GM18867 (cell line): ENCODE measurements around the gene GNRH2.
"Not testable (repeated sequence)": the region's sequence is repeated elsewhere in the genome, so short reads cannot be mapped to it uniquely, and the experiment has no call there.

ENCODE experiments used
- ATAC-seq: cut with Tn5 transposase; IDR thresholded peaks from one replicate; pipeline ENCODE4 v1.9.1; 2021; ENCODE audit warnings: mild to moderate bottlenecking, moderate library complexity; ENCODE audit not compliant: unreplicated experiment

The GNRH2 gene

DNA sequence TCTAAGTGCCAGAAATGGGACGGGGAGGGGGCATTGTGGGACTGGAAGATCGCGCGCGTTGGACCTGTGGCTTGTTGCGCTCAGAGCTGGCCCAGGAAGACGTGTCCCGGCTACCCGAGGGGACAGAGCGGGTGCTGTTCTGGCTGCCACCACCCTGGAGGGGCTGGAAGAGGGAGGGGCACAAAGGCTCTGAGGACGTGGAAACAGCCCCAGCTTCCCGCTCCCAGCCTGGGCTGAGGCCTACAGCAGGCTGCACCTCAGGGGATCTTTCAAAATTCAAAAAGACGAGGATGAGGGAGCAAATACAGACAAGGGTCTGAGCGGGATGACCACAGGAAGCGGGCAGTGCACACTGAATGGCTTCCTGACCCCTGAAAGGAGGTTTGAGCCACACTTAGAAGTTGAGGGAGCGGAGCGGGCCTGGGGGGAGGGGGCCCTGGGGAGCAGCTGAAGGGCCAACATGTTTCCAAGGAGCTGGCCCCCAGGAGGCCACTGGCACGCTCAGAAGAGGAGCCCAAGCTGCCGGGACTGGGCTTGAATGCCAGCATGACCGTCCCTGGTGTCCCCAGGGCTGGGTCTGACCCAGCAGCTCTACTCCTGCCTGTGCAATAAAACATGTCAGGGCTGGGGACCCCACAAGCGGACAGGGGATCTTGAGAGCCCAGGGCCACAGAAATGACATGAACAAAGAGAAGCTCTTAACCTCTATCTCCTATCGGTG is 29.3 kb downstream of the GNRH2 start:
- ATAC-seq: no peak

DNA sequence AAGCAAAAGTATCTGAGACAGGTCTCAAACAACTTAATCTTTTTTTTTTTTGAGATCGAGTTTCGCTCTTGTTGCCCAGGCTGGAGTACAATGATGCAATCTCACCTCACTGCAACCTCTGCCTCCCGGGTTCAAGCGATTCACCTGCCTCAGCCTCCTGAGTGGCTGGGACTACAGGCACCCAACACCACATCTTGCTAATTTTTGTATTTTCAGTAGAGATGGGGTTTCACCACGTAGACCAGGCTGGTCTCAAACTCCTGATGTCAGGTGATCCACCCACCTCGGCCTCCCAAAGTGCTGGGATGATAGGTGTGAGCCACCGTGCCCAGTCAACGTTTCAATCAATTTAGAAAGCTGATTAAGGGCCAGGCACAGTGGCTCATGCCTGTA is 29.8 kb downstream of the GNRH2 start:
- ATAC-seq: not testable (repeated sequence)

DNA sequence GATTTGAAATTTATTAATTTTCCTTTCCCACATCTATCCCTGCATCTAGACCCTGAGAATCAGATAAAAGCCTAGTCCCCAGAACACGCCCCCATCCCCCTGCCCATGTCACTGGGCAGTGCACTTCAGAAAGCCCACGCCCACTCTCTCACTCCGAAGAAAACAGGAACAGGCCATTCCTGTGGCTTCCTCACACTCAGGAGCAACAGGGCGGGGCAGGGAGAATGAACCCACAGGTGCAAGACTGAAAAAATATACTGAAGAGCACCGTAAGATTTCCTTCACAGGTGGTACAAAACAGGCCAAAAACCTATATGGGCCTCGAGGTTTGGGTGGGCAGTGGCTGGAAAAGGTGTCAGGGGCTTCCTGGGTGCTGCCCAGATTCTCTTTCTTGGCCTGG is 31.4 kb downstream of the GNRH2 start:
- no peak for ATAC-seq

DNA sequence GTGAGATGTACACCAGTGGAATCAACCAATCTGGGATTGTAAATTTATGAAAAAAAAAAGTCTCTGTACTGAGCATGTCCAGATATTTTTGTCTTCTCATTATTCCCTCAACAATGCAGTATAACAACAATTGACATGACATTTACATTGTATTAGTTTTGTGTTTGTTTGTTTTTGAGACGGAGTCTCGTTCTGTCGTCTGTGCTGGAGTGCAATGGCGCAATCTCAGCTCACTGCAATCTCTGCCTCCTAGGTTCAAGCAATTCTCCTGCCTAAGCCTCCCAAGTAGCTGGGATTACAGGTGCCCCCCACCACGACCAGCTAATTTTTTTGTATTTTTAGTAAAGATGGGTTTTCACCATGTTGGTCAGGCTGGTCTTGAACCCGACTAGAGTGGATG is 31.9 kb downstream of the GNRH2 start:
- not testable (repeated sequence) for ATAC-seq

DNA sequence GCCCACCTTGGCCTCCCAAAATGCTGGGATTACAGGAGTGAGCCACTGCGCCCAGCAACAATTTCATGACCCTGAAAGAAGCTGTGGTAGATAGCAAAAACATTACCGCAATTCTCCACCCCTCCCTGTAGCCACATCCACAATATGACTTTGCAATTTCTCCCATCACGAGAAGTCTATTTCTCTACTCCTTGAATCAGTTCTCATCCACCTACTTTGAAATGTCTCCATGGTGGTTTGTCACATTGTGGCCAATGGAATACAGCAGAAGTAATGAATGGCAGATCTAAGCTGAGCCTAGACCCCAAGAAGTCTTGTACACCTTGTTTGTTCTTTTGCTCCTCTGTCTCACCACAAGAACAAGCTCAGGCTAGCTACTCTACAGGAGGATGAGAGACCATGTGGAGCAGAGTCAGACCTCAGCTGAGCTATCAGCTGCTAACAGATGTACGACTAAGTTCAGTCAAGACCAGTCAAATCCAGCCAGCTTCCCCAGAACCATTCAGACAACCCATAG is 34.3 kb downstream of the GNRH2 start:
- ATAC-seq: no peak

DNA sequence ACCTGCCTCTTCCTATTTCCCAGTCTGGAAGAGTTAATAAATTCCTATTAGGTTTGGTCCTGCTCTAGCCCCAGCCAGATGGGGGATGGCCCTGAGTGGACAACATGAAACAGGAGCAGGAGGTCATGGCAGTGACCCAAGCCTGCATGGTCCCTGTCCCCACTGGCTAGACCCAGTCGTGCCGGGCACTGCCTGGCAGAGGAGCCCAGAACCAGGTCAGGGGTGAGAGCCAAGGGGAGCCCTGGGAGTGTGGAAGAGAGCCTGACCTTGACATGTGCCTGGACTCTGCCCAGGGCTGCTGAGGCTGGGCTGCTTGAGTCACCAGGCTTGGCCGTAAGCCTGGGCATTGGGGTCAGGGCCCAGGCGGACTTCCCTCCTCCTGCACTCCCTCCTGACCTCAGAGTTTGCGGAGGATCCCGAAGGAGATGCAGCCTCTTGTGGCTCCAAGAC is 37.5 kb downstream of the GNRH2 start:
- no peak for ATAC-seq

DNA sequence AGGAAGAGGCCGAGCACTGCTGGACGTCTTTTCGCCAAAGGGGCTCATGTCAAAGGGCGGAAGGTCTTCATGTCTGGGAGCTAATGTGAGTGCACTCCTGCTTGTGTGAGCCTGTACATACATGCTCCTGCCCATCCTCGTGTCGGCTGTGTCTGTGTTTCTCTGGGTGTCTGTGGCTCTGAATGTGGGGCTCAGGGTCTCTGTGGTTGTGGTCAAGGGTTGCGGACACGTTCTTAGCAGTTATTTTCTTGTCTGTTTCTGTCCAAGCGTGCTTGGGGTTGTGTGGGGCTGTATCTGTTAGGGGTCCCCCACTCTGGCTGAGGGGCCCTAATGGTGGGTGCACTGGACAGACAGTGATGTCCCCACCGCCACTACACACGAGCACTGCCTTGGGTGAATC is 38.2 kb downstream of the GNRH2 start:
- ATAC-seq: no peak

DNA sequence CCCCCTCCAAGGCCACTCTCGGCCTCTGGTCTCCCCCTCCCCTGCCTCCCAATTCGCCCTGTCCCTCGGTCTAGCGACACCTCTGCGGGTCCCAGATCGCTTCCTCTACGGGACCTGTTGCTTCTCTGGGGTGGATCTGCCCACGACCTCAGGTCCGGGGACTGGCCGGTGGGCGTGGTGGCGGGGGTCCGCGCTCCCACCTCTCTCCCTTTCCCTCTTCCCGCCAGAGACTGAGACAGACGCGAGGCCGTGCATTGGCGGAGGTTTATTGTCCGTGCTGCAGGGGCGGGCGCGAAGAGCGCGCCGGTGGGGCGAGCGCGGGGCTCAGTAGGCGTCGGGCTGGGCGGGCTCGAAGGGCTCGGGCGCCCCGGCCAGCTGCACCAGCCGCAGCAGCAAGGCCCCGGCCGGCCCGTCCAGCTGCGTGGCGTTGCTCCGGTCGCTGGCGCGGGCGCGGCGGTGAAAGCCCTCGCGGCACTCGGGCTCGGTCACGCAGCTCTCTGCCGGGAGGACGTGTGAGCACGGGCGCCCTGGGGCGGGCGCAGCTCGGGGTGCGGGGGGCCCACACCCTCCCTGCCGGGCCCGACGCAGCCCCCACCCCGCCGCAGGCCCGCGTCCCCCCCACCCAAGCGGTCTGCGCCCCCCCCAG is 39.0 kb downstream of the GNRH2 start:
- no peak for ATAC-seq

DNA sequence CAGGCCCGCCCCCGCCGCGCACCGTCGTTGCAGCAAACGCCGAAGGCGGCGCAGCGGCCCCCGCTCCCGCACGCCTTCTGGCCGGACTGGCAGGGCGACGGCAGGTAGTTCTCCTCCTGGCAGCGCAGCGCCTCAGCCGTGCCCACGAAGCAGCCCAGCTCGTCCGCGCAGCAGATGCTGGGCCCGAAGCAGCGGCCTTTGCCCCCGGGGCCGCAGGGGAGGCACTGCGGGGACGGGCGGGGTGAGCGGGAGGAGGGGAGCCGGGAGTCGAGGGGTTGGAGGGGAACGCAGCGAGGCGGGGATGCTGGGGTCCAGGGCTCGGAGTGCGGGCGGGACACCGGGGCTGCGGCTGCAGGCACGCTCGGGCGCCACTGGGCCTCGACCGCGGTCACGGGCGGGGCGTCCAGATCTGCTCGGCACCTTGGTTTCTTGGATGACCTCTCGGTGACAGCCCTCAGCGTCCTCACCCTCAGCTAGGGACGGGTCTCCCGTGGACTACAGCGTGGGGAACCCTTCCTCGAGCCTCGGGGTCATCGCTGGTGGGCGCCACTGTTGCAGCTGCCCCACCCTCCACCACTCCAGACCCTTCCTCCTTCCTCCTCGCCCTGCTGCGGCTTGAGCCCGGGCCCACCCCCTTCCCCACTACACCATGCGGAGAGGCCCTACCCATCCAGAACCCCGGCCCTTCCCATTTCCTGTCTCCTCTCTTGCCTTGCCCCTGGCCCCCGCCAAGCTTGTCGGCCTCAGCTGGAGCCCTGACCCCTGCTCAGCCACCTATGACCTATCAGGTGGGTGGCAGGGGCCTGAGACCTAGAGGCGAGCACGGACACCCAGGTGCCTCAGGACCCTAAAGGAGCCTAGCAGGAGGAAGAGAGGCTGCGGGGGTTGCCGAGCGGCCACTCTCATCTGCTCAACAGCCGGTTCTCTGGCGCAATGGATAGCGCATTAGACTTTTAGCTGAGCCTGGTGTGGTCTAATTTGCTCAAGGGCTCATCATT is 39.8 kb downstream of the GNRH2 start:
- ATAC-seq: no peak

DNA sequence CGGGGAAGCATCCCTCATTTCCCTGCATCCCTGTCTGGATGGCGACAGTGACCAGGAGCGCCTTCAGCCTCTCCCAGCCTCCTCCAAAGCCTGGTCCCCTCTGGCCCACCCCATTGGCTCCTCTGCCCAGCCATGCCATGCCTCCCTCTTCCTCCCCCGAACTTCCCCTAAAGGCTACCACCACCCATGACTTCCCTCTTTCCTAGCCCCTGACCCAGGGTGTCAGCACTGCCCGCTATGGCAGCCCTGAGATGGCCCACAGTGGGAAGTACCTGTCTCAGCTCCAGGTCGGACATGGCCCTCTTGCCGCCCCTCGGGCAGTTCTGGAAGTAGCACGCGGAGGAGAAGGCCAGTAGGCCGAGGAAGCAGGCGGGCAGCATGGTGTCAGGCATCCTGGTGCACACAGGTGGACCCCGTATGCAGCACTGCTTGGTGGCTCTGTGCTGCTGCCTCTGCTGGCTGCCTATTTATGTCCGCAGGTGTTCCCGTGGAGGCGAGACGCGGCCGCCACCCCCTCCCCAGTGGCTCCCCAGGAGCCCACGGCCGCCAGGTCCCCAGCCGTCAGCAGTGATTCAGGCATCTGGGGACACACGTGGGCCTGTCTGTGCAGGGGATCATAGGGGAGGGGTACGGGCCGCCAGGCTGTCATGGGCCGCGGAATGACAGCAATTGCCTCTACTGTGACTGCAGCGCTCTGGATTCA is 41.0 kb downstream of the GNRH2 start, which contains the start of gene AVP:
TSS of gene AVP (minus strand) at position 442 of the 703 bp plus-strand sequence. CDS start at position 392, 50 bp downstream.
- no peak for ATAC-seq

DNA sequence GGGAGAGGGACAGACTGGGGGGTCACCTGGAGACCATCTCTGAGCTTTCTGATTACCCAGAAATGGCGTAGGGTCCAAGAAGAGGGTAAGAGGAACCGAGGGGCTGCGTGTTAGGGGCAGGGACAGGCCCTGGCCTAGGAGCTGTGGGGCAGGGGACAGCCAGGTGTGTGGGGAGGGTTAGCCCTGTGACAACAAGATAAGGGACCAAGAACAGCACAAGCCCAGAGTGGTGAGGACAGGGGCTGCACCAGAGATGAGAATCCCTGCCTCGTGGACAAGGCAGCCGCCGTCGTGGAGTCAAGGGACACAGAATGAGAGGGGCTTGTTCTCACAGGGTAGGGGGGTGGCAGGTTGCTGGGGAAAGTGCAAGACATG is 41.6 kb downstream of the GNRH2 start:
- ATAC-seq: no peak

DNA sequence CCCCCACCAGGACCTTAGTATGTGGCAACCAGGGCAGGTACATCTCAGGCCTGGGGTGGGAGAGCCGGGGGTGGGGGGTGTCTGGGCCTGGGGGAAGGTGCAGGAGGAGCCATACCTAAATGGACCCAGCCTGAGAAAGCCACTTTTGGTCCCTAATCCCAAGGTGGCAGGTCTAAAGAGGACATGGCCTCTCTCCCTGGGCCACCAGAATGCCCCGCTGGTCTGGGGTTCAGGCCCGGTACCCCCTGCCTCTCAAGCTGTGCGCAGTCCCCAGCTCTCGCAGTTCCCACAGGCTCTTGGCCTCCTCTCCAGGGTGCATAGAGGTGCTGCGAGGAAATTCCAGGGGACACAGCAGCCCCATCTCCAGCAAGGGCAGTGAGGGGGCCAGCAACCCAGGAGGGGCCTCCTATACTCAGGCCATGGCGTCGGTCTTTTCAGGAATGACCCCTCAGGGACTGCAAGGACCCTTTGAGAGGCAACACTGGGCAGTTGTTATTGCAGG is 42.2 kb downstream of the GNRH2 start:
- no peak for ATAC-seq

DNA sequence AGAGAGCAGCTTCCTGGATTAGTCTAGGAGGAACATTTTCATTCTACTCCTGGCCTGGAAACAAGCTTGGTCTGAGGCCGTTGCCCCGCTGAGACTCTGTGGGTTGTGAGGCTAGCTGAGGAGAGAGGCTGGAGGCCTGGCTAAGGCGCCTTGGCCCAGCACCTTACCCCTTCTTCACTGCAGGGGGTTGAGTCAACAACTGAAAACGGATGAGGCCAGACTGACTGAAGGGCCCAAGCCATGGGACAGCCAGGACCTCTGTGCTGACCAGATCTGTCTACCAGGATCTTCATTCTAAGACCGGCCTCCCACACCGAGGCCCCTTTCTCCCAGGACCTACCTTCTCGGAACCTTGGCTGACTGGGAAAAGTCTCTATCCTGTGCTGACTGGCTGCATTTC is 44.6 kb downstream of the GNRH2 start:
- no peak for ATAC-seq

DNA sequence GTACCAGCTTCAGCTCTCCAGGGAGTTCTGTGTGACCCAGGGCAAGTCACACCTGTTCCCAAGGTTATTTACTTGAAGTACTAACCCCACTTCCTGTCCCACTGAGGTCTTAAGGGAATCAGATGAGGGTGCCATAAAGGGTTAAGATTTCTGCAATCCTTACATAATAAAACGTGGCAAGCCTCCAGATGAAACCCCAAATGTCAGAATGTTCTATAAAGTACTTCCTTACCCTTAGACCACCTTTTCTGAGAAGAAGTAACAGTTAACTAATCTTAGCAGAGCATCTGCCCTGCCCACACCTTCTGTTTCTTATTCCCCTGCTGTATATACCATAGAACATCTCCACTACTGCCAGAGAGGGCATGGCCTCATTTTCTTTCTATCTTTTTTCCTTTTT is 47.1 kb downstream of the GNRH2 start:
- no peak for ATAC-seq

DNA sequence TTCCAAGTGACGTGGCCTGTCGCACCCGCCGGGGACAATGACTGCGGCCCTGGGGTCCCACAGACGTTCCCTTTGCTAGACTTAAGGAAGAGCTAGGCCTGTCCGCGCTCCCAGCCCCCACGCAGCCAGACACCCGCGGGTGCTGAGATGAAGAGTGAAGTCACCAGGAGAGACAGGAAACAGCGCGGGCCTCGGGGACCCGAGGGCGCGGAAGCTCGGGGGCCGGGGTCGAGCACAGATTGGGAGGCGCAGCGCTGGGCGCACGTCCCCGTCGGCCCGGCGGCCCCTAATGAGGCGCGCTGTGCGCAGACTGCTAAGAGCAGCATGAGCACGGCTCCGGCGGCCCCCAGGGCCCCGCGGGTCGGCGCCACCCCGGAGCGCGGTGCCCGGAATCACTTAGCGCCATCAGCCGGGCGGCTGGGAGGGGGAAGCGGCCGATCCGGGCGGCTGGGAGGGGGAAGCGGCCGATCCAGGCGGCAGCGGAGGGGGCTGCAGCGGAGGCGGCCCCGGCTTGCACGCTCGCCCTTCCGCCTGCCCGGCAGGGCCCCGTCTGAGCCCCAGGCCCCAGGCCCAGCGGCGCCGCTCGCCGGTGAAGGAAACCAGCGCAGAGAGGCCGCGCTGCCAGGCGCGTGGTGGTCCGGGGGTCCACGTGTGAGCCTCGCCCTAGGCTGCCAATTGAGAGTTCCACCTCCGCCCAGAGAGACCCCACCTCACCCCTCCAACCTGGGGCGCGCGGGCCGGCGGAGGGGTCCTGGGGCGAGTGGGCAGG is 49.4 kb downstream of the GNRH2 start:
- ATAC-seq: no peak

DNA sequence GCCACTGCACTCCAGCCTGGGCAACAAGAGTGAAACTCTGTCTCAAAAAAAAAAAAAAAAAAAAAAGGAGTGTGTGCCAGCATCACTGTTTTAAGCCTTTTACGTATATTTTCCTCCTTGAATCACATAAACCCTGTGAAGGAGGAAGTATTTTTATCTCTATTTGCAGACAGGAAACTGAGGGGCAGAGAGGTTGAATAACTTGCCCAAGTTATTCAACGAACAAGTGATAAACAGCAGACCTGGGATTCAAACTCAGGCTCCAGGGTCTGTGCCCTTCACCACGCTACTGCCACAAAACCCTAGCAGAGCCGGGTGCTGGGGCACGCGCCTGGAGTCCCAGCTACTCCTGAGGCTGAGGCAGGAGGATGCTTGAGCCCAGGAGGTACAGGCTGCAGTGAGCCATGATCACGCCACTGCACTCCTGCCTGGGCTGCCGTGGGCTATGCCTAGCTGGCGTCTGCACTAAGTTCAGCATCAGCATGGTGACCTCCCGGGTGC is 50.5 kb downstream of the GNRH2 start:
- no peak for ATAC-seq

DNA sequence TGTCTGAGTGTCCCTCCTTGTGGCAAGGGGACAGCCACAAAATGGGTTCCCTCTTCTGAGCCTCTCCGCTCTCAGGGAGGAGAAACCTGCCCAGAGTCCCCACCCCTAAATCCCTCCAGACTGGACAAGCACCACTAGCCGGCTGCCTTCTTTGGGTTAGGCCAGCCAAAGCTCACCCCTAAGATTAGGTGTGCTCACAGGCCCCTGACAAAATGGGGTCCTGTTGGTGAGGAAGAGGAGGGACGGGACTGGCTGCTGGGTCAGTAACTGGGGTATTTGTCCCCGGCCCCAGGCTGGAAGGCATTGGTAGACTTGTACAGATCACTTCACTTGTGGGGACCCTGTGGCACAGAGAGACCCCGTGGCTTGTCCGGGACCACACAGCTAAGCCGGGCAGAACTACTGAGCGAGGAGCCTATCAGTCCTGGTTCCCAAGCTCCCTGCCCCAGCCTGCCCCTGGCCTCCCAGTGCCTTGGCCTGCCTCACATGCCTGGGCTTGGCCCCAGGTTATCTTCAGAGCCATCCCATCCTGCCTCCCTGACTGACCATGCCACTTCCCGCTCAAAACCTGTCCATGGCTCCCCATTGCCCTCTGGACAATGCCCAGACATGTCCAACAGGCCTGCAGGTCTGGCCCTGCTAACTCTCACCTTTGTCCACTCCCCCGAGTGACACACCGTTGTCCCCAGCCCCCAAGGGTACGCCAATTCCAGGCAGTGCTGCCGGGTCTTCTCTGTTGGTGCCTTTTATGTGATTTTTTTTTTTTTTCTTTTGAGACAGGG is 51.6 kb downstream of the GNRH2 start:
- no peak for ATAC-seq
